GM19238 (cell line): Measurements from ENCODE around the gene PHF23.

Experiments used
- DNase-seq: peaks from one replicate; pipeline ENCODE4 v3.0.0; 2011; ENCODE audit warnings: low spot score; ENCODE audit not compliant: insufficient read length

PHF23 gene

DNA sequence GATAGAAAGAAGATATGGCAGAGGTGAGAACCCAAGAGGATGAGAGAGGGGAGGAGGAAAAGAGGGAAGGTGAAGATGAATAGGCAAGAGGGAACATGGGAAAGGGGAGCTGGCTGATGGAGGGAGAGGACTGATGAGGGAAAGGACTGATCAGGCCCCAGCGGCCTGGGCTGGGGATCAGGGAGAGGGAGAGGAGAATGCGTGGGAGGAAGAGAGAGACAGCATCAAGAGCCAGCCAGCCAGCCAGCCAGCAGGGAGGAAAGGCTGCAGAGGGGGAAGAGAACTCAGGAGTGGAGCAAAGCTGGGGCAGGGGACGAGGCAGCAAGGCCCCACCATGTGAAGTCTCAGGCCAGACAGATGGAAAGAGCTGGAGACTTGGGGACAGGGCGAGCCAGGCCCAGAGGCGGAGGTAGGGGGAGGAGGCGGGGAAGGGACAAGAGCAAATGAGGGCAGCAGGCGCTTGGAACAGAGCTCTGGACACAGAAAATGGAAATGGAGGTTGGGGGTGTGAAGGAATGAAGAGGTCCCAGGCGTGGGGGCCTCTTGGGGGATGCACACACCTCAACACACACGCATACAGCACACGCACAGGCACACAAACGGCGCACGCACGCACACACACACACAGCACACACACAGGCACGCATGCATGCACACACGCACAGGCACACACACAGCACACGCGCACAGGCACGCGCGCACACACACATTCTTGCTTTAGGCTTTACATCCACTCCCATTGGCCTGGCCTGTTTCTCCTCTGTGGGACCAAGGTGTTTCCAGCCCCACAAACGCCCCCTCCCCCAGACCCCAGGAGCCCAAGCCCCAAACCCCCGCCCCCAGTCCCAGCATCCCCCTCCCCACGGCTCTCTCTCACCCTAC lies 31.9 kb downstream of the PHF23 start:
- DNase-seq = no peak

GRCh38 chr17:7205561-7205960 lies 33.7 kb downstream of the PHF23 start:
- DNase-seq = no peak

GRCh38 chr17:7204828-7205461 lies 34.3 kb downstream of the PHF23 start:
- peak; percentile 99 for DNase-seq

GRCh38 chr17:7204336-7204735 lies 34.9 kb downstream of the PHF23 start:
- DNase-seq = no peak

- DNase-seq = no peak
Measured at GRCh38 chr17:7203391-7203790, 35.9 kb downstream of the PHF23 start.

GRCh38 chr17:7196651-7197401 lies 42.4 kb downstream of the PHF23 start:
- no peak for DNase-seq

- no peak for DNase-seq
Measured at GRCh38 chr17:7195971-7196370, 43.3 kb downstream of the PHF23 start.

GRCh38 chr17:7192271-7192937 lies 46.9 kb downstream of the PHF23 start:
- DNase-seq = no peak

DNA sequence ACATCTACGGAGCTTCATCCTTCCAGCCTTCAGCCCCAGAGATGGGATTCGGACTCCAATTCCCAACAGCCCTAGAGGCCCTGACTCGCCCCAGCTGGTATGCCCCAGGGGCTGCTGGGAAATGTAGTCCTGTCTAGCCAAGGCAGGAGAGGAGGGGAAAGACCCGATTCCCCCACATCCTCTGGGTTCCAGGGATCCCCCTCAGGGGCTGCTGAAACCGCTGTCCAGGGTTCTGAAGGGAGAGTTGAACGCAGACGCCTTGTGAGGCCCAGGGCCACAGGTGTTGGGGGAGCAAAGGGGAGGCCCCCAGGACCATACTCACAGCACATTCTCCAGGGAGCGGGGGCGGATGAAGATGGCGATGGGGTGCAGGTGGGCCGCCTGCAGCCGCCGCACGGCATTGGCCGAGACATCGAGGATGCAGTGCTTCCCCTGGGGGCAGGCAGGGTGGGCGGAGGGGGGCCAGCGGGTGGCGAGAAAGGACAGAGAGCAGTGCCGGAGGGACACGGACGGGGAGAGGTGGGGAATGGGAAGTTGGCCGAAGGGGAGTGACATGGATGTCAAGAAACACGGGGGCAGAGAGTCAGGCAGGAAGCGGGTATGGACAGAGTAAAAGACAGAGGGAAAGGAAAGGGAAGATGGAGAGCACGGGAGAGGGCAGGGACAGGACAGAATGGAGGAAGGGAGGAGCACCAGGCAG lies 47.5 kb downstream of the PHF23 start:
- peak; percentile 59 for DNase-seq

- no peak for DNase-seq
Measured at GRCh38 chr17:7191069-7191468, 48.2 kb downstream of the PHF23 start.

GRCh38 chr17:7190276-7190917 lies 48.9 kb downstream of the PHF23 start:
- DNase-seq = no peak

DNA sequence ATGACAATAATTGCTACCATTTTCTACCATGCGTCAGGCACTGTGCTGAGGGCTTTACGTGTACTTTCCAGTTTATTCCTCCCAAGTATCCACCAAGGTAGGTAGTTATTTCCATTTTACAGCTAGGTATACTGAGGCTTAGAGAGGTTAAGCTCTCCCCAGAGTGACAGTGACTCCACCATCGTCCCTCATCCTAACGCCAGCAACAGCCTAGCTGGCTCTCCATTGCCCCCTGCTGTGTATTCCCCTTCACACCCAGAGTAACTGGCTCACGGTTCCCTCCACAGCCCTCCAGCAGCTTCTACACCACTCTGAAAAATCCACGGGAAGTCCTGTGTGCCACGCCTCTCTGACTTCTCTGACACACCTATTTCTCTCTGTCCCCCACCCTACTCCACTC lies 53.0 kb downstream of the PHF23 start:
- DNase-seq = no peak
